Stomach smooth muscle (tissue), 2 donors: ENCODE measurements around the gene GRHL1.
"Not testable (repeated sequence)": the region's sequence is repeated elsewhere in the genome, so short reads cannot be mapped to it uniquely, and the experiment has no call there.

Experiments used
- H3K27ac ChIP-seq: one replicate; pipeline ENCODE4 v1.7.0; 2013; ENCODE audit warnings: mild to moderate bottlenecking, low read length, inconsistent platforms
- H3K27me3 ChIP-seq, 2 donors: one replicate each; pipeline ENCODE4 v1.7.0; 2013; ENCODE audit warnings: low read length in 2 of 2; ENCODE audit not compliant: insufficient read depth in 2 of 2, control insufficient read depth in 1 of 2
- H3K36me3 ChIP-seq, 2 donors: one replicate each; pipeline ENCODE4 v1.7.0; 2013; ENCODE audit warnings: low read length in 2 of 2; ENCODE audit not compliant: control insufficient read depth in 2 of 2, insufficient read depth in 2 of 2
- H3K4me1 ChIP-seq: one replicate; pipeline ENCODE4 v1.7.0; 2013; ENCODE audit warnings: low read length; ENCODE audit not compliant: control insufficient read depth, insufficient read depth
- H3K4me3 ChIP-seq, 2 donors: one replicate each; pipeline ENCODE4 v1.7.0; 2013; ENCODE audit warnings: low read length in 2 of 2
- H3K9ac ChIP-seq, 2 donors: one replicate each; pipeline ENCODE4 v1.7.0; 2013; ENCODE audit warnings: low read length in 2 of 2, mild to moderate bottlenecking in 1 of 2
- H3K9me3 ChIP-seq, 2 donors: one replicate each; pipeline ENCODE4 v1.7.0; 2013; ENCODE audit warnings: low read length in 2 of 2; ENCODE audit not compliant: control insufficient read depth in 2 of 2
- donor health status: healthy.
- donor health status: Pancreatic carcinoma.

Gene GRHL1

GRCh38 chr2:9951522-9952285 lies at the start of gene GRHL1:
Gene GRHL1 (plus strand): TSS chr2:9951693. CDS start chr2:9951834, 141 bp downstream.
- H3K27ac ChIP-seq: no peak within 1 kb of the TSS
- H3K9me3 ChIP-seq: no peaks in the 10 kb centered on the region
- H3K36me3 ChIP-seq: no peaks in the 10 kb centered on the region
- peak within 1 kb of the TSS in 1 of 2 donors; percentile 38 for H3K9ac ChIP-seq
- H3K4me3 ChIP-seq: peak within 1 kb of the TSS; percentile 57 to 75
- H3K27me3 ChIP-seq: peaks cover 0 to 4% of the 10 kb centered on the region in 2 donors
- peaks cover 14% of the 10 kb centered on the region for H3K4me1 ChIP-seq

GRCh38 chr2:9905413-9905812 lies 46.1 kb upstream of the GRHL1 start:
- no peaks in the 10 kb centered on the region for H3K4me1 ChIP-seq

GRCh38 chr2:9907402-9907801 lies 44.1 kb upstream of the GRHL1 start:
- Histone ChIP-seq H3K9me3 (no peaks in the 10 kb centered on the region), H3K27me3 (no peaks in the 10 kb centered on the region), H3K36me3 (no peaks in the 10 kb centered on the region), H3K27ac (no peak overlapping the region), H3K9ac (no peak overlapping the region), H3K4me1 (no peaks in the 10 kb centered on the region), H3K4me3 (no peak overlapping the region)

More at GRCh38 chr2:9905413-9905812, 46.1 kb upstream of the GRHL1 start:
- Histone ChIP-seq H3K4me3 (no peak overlapping the region), H3K27ac (no peak overlapping the region), H3K27me3 (no peaks in the 10 kb centered on the region), H3K36me3 (no peaks in the 10 kb centered on the region), H3K9ac (no peak overlapping the region), H3K9me3 (no peaks in the 10 kb centered on the region)

GRCh38 chr2:9908639-9909038 lies 42.9 kb upstream of the GRHL1 start:
- Histone ChIP-seq H3K4me1 (no peaks in the 10 kb centered on the region), H3K27me3 (no peaks in the 10 kb centered on the region), H3K36me3 (peaks cover 0 to 2% of the 10 kb centered on the region in 2 donors), H3K9ac (no peak overlapping the region), H3K27ac (no peak overlapping the region), H3K9me3 (no peaks in the 10 kb centered on the region), H3K4me3 (no peak overlapping the region)

GRCh38 chr2:9909106-9909505 lies 42.4 kb upstream of the GRHL1 start:
- Histone ChIP-seq H3K27me3 (no peaks in the 10 kb centered on the region), H3K9me3 (no peaks in the 10 kb centered on the region), H3K27ac (no peak overlapping the region), H3K4me1 (no peaks in the 10 kb centered on the region), H3K9ac (no peak overlapping the region), H3K4me3 (no peak overlapping the region), H3K36me3 (peaks cover under 1 to 3% of the 10 kb centered on the region in 2 donors)

- H3K4me3 ChIP-seq: no peak overlapping the region
These were observed 40.8 kb upstream of the GRHL1 start for GRCh38 chr2:9910699-9911098.

GRCh38 chr2:9912468-9912867 lies 39.0 kb upstream of the GRHL1 start:
- Histone ChIP-seq H3K9ac (no peak overlapping the region), H3K4me1 (no peaks in the 10 kb centered on the region), H3K9me3 (no peaks in the 10 kb centered on the region), H3K4me3 (no peak overlapping the region), H3K36me3 (peaks cover 3 to 6% of the 10 kb centered on the region in 2 donors), H3K27me3 (no peaks in the 10 kb centered on the region), H3K27ac (no peak overlapping the region)

More at GRCh38 chr2:9910699-9911098, 40.8 kb upstream of the GRHL1 start:
- Histone ChIP-seq H3K27ac (no peak overlapping the region), H3K9me3 (no peaks in the 10 kb centered on the region), H3K36me3 (peaks cover 3 to 6% of the 10 kb centered on the region in 2 donors), H3K4me1 (no peaks in the 10 kb centered on the region), H3K9ac (no peak overlapping the region), H3K27me3 (no peaks in the 10 kb centered on the region)

GRCh38 chr2:9914384-9915065 lies 37.0 kb upstream of the GRHL1 start:
- H3K36me3 ChIP-seq: peaks cover 3 to 9% of the 10 kb centered on the region in 2 donors
- no peak overlapping the region for H3K27ac ChIP-seq
- no peaks in the 10 kb centered on the region for H3K27me3 ChIP-seq

GRCh38 chr2:9918275-9918674 lies 33.2 kb upstream of the GRHL1 start:
- H3K9me3 ChIP-seq: no peaks in the 10 kb centered on the region
- no peak overlapping the region for H3K4me3 ChIP-seq
- no peak overlapping the region for H3K27ac ChIP-seq
- H3K36me3 ChIP-seq: peaks cover 6 to 16% of the 10 kb centered on the region in 2 donors
- H3K9ac ChIP-seq: no peak overlapping the region
- H3K27me3 ChIP-seq: no peaks in the 10 kb centered on the region
- H3K4me1 ChIP-seq: no peaks in the 10 kb centered on the region

More at GRCh38 chr2:9914384-9915065, 37.0 kb upstream of the GRHL1 start:
- no peak overlapping the region for H3K9ac ChIP-seq
- H3K4me3 ChIP-seq: no peak overlapping the region
- no peaks in the 10 kb centered on the region for H3K9me3 ChIP-seq
- H3K4me1 ChIP-seq: no peaks in the 10 kb centered on the region

GRCh38 chr2:9919512-9919911 lies 32.0 kb upstream of the GRHL1 start:
- Histone ChIP-seq H3K36me3 (peaks cover 3 to 11% of the 10 kb centered on the region in 2 donors), H3K27ac (no peak overlapping the region), H3K9ac (no peak overlapping the region), H3K4me3 (no peak overlapping the region), H3K9me3 (no peaks in the 10 kb centered on the region), H3K27me3 (no peaks in the 10 kb centered on the region), H3K4me1 (no peaks in the 10 kb centered on the region)

GRCh38 chr2:9927020-9927419 lies 24.5 kb upstream of the GRHL1 start:
- H3K27ac ChIP-seq, H3K9ac ChIP-seq, H3K27me3 ChIP-seq, H3K9me3 ChIP-seq, H3K36me3 ChIP-seq, H3K4me1 ChIP-seq, H3K4me3 ChIP-seq: not testable (repeated sequence)
